Iris pigment epithelial cell (primary cell): ENCODE measurements around the gene AHSG.
"Not testable (repeated sequence)": the region's sequence is repeated elsewhere in the genome, so short reads cannot be mapped to it uniquely, and the experiment has no call there.

Experiments
- DNase-seq: peaks from one replicate; pipeline ENCODE4 v3.0.0-alpha.2; 2011; ENCODE audit warnings: low read depth

The AHSG gene

DNA sequence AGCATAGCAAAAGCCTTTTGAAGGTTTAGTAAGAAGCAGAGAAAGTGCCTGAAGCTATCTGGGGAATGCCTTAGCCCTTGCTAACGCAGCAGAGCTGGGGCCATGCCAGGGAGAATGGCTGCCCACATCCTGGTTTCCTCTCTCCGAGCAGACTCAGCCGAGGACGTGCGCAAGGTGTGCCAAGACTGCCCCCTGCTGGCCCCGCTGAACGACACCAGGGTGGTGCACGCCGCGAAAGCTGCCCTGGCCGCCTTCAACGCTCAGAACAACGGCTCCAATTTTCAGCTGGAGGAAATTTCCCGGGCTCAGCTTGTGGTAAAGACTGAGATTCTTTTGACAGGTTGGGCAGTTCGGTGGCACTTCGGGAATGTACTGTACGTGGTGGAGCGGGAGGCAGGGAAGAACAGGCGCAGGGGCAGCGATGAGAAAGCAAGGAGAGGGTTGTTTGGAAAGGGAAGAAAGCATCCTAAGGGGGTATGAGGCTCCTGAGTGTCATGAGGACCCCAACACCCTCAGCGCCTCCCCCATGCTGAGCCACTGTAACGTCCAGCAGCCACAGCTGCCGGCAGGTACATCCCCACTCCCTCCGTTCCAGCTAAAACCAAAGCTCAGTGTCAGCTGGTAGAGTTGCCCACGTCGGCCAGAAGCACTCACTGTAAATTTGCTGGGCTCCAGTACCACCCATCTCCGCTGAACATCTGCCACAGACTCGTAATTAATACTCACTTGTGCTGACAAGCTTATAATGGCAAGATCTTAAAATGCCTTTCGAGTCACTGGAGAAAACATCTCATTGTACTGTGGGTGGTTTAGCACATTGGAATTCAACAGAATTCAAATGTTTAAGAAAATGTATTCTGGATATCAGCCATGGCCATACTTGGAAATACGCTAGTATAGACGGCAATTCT, 4.4 kb downstream of the AHSG start:
- peak; percentile 98 for DNase-seq

GRCh38 chr3:186618318-186618938, 5.6 kb downstream of the AHSG start:
- no peak for DNase-seq

DNA sequence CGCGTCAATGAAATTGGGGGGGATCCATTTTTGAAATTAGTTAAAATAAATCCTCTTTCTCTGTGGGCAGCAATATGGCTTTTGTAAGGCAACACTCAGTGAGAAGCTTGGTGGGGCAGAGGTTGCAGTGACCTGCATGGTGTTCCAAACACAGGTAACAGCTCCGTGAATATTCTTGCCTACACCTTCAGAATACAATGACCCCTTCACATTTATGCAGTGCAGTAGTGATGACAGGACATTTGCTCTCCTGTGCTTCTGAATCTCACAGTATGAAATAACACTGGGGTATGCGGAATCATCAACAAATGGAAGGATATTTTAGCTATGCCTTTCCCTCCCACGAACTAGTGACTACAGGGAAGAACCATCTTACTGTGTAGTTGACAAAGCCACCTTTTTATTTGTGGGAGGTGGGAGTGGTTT, 6.9 kb downstream of the AHSG start:
- DNase-seq, result no peak

DNA sequence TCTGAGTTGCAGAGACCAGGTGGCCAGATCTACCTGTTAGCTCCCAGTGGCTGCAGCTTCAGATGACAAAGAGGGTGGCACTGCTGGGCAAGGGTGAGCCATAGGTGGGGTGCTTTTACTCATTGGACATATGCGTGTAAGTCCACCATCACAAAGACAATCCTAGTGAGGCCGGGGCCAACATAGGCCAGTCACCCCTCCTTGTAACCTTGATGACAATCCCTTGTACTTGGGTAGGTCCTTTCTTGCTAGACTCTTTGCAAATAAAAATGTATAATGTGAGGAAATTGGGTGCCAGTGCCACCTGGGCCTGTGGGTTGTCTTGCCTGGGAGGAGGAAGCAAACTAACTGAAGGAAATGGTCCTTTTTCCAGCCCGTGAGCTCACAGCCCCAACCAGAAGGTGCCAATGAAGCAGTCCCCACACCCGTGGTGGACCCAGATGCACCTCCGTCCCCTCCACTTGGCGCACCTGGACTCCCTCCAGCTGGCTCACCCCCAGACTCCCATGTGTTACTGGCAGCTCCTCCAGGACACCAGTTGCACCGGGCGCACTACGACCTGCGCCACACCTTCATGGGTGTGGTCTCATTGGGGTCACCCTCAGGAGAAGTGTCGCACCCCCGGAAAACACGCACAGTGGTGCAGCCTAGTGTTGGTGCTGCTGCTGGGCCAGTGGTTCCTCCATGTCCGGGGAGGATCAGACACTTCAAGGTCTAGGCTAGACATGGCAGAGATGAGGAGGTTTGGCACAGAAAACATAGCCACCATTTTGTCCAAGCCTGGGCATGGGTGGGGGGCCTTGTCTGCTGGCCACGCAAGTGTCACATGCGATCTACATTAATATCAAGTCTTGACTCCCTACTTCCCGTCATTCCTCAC, 7.6 kb downstream of the AHSG start:
- no peak for DNase-seq

GRCh38 chr3:186621894-186622650, 9.2 kb downstream of the AHSG start:
- DNase-seq, result no peak

DNA sequence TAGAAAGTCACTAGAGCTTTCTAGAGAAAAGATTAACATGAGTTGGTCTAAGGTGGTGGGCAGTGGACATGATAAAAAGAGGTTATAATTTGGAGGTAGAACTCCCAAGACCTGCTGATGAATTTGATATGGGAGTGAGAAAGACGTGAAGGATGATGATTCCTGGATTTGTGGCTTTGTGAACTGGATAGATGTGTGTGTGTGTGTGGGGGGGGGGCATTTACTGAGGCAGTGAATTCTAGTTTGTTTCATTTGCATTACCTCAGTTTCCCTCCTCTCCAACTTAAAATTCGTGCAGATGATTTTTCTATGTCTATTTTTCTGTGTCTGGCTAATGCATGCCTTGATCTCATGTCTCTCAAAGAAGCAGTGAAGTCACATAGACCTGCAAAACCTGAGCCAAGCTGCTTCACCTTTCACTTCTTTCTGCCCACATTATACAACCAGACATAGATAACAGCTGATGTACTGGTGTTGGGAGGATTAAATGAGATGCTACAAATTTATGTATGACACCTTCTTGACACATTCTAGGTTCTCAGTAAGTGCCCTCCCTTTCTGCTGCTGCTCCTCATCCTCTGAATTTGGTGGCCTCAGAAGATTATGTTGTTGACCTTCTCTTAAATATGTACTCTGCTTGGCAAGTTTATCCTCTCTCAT, 9.9 kb downstream of the AHSG start:
- no peak for DNase-seq

DNA sequence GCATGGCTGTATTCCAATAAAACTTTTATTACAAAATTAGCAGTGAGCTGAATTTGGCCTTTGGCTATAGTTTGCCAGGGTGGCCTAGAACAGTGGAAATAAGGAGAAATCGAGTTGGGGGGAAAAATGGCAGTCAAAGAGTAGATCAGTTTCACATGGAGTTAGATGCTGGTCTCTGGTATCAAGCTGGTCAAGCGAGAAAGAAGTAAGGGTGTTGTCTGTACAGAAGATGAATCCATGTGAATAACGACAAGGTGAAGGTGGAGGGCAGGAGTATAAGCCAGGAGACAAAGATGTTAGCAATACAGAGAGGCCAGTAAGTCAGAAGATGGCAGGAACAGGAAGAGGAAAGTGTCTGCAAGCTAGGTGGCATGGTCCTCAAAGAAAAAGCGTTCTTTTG, 11.7 kb downstream of the AHSG start:
- DNase-seq, result no peak

GRCh38 chr3:186625600-186626042, 12.8 kb downstream of the AHSG start:
- no peak for DNase-seq

- no peak for DNase-seq
These were observed 13.5 kb downstream of the AHSG start for GRCh38 chr3:186626254-186626847.

DNA sequence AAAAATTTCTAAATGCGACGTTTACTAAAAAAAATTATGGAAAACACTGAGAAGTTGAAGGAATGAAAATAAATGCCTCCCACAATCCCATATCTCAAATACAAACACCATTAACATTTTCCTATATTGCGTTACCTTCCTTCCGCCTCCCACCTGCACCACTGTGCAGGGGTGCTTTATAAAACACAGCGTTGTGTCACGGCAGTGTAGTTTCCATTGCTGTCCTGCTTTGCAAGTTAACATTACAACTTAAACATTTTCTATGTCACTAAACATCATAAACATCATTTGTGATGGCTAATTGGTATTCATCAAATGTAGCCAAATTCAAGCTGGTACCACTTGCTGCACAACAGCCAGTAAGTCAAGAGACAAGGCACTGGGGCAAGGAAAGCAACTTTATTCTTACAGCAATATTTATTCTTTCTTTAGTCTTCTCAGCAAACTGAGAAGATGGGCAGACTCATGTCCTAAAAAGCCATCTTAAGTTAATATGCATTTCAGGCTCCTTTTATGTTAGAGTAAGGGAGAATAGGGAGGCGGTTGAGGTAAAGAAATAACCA, 15.1 kb downstream of the AHSG start:
- DNase-seq, result no peak

DNA sequence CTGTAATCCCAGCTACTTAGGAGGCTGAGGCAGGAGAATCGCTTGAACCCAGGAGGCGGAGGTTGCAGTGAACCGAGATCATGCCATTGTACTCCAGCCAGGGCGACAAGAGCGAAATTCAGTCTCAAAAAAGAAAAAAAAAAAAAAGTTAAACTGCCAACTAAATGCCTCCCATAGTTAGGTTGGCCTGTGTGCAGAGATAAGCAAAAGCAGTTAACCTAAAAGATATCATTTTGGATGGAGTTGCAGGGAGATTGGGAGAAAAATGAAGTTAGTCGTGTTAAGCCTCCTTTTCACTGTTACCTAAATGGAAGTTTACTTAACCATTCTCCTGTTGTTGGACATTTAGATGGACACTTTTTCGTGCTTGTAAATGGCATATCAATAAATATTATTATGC, 15.9 kb downstream of the AHSG start:
- DNase-seq, result no peak

- no peak for DNase-seq
These were observed 18.2 kb downstream of the AHSG start for GRCh38 chr3:186630950-186631641.

DNA sequence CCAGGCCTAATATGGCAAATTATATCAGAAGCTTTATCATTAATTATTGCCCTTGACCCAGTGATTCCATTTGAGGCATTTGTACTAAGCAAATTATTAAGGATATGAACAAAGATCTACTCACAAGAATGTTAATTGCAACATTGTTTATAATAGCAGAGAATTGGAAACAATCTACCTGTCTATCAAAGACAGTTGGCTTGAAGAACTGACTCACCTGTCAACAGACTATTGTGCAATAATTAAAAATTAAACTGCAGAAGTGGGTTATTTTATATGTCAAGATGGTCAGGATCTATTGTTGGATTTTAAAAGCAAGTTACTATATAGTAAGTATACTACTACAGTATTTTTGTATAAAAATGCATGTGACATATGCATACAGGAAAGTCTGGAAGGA, 20.6 kb downstream of the AHSG start:
- DNase-seq, result no peak

GRCh38 chr3:186634207-186634606, 21.3 kb downstream of the AHSG start:
- DNase-seq, result not testable (repeated sequence)

DNA sequence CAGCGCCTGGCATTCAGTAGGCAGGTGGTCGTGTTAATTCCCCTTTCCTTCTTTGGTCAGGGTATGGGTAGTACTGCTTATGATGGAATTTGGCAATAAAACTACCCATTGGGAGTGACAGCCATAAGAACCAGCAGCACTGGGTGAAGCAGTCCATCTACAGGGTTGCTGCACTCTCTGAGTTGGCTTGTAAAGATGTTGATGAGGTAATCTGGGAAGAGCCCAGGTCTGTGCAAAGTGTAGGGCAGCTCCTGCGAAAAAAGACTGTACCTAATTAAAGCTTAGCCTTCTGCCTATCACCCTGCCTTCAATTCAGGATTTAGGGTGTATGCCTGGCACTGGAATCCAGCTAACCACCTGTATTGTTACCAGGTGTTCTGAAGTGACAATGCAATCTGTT, 22.7 kb downstream of the AHSG start:
- DNase-seq, result no peak

DNA sequence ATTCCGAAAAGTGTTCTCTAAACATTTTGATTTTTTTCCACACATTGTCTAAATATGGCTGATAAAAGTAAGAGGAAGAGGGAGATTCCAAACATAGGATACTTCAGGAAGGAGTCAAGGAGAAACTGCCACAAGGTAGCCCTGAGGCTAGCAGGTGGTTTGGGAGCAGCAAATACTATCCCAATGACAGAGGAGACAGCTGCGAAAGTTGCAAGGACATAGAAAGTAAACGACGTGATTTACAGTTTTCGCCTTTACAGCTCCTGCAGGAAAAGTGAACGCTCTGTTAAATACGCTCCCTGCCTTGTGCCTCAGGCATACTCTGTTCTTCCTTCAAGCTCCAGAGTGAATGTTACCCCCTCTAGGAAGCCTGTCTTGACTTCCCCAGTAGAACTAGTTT, 23.7 kb downstream of the AHSG start:
- DNase-seq, result no peak

- no peak for DNase-seq
These were observed 24.8 kb downstream of the AHSG start for GRCh38 chr3:186637686-186638085.

DNA sequence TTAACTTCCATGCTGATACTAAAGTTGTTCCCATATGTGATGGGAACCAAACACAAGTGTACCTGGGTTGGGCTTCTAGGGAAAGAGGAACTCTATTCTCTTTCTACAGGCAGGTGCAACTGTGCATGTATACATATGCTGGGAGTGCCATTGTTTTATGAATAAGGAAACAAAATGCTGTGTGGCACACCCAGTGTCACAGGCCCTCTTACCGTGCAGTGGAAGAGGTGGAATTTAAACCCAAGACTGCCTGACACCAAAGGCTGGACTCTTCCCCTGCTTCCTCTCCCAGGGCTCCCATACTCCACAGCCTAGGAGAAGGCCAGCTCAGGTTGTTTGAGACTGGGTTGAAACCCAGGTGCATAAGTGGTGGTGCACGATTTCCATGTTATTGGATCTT, 25.4 kb downstream of the AHSG start:
- DNase-seq, result no peak

GRCh38 chr3:186639778-186640472, 27.1 kb downstream of the AHSG start, which contains the start of gene FETUB:
TSS of gene FETUB (plus strand) at chr3:186640399. CDS start at chr3:186640461, 62 bp downstream.
- no peak for DNase-seq
